HEK293T (cell line): ENCODE data around the gene MED12.

Source experiments
- CTCF ChIA-PET: fragments of 350-600 bp; formaldehyde crosslinking; extraction: SDS; loops from one replicate; lab custom pipeline; 2021; ENCODE audit warnings: antibody characterized with exemption, inconsistent platforms; lab: Yijun Ruan, JAX
- POLR2A ChIA-PET: fragments of 350-600 bp; formaldehyde crosslinking; extraction: SDS; loops from one replicate; lab custom pipeline; 2020; ENCODE audit warnings: antibody characterized with exemption, inconsistent platforms; lab: Yijun Ruan, JAX
- DNase-seq: peaks from one replicate; pipeline ENCODE4 v3.0.0; 2012; ENCODE audit warnings: mixed read lengths; ENCODE audit errors: extremely low spot score
- ARNT ChIP-seq: fragments of 450-650 bp; IDR thresholded peaks from 2 replicates; pipeline ENCODE4 v1.6.1; 2017; ENCODE audit warnings: mild to moderate bottlenecking
- BHLHE40 ChIP-seq: fragments of 450-650 bp; IDR thresholded peaks from 2 replicates; pipeline ENCODE4 v1.6.1; 2016; ENCODE audit warnings: mild to moderate bottlenecking, moderate library complexity, borderline replicate concordance
- CTBP1 ChIP-seq: fragments of 450-650 bp; IDR thresholded peaks from 2 replicates; pipeline ENCODE4 v1.6.1; 2016; ENCODE audit warnings: borderline replicate concordance
- ELF4 ChIP-seq: fragments of 450-650 bp; IDR thresholded peaks from 2 replicates; pipeline ENCODE4 v1.6.1; 2017; ENCODE audit warnings: antibody characterized with exemption
- FOXA1 ChIP-seq: fragments of 450-650 bp; IDR thresholded peaks from 2 replicates; pipeline ENCODE4 v1.6.1; 2016; ENCODE audit warnings: mild to moderate bottlenecking
- FOXK2 ChIP-seq: fragments of 450-650 bp; IDR thresholded peaks from 2 replicates; pipeline ENCODE4 v1.6.1; 2016; ENCODE audit warnings: mild to moderate bottlenecking
- FOXM1 ChIP-seq: fragments of 450-650 bp; IDR thresholded peaks from 2 replicates; pipeline ENCODE4 v1.6.1; 2017; ENCODE audit warnings: mild to moderate bottlenecking, borderline replicate concordance
- HDGF ChIP-seq: fragments of 450-650 bp; IDR thresholded peaks from 2 replicates; pipeline ENCODE4 v1.6.1; 2017; ENCODE audit warnings: antibody characterized with exemption, borderline replicate concordance
- L3MBTL2 ChIP-seq: fragments of 450-650 bp; conservative IDR thresholded peaks from 2 replicates; pipeline ENCODE4 v1.6.1; 2016; ENCODE audit warnings: mild to moderate bottlenecking
- LEF1 ChIP-seq: fragments of 450-650 bp; IDR thresholded peaks from 2 replicates; pipeline ENCODE4 v1.6.1; 2017; ENCODE audit warnings: mild to moderate bottlenecking, borderline replicate concordance
- NFRKB ChIP-seq: fragments of 450-650 bp; IDR thresholded peaks from 2 replicates; pipeline ENCODE4 v1.6.1; 2016; ENCODE audit warnings: mild to moderate bottlenecking, moderate library complexity
- PKNOX1 ChIP-seq: fragments of 450-650 bp; IDR thresholded peaks from 2 replicates; pipeline ENCODE4 v1.6.1; 2016
- SP1 ChIP-seq: fragments of 450-650 bp; IDR thresholded peaks from 2 replicates; pipeline ENCODE4 v1.6.1; 2017
- SUZ12 ChIP-seq: fragments of 450-650 bp; IDR thresholded peaks from 2 replicates; pipeline ENCODE4 v1.6.1; 2016; ENCODE audit warnings: mild to moderate bottlenecking
- TARDBP ChIP-seq: fragments of 450-650 bp; IDR thresholded peaks from 2 replicates; pipeline ENCODE4 v1.6.1; 2016
- ZNF384 ChIP-seq: fragments of 450-650 bp; IDR thresholded peaks from 2 replicates; pipeline ENCODE4 v1.6.1; 2016

MED12 gene

GRCh38 chrX:71151366-71151765 lies 33.0 kb downstream of the MED12 start:
- TF ChIP-seq ZNF384 (no peak), SP1 (no peak)
- POLR2A ChIA-PET, result no interaction called here
- DNase-seq, result no peak
- CTCF ChIA-PET, result no interaction called here

GRCh38 chrX:71154196-71154595 lies 35.8 kb downstream of the MED12 start:
- CTCF ChIA-PET, result no interaction called here
- no peak for DNase-seq
- TF ChIP-seq ARNT, result no peak
- TF ChIP-seq LEF1, result no peak
- no peak for TF ChIP-seq FOXK2
- TF ChIP-seq NFRKB, result no peak
- no peak for TF ChIP-seq CTBP1
- TF ChIP-seq ZNF384, result no peak
- TF ChIP-seq SP1, result no peak
- TF ChIP-seq FOXA1, result no peak
- TF ChIP-seq PKNOX1, result no peak
- TF ChIP-seq HDGF, result no peak
- no peak for TF ChIP-seq ELF4
- TF ChIP-seq BHLHE40, result no peak
- no peak for TF ChIP-seq SUZ12
- no peak for TF ChIP-seq L3MBTL2
- no peak for TF ChIP-seq FOXM1
- no peak for TF ChIP-seq TARDBP
- POLR2A ChIA-PET, result no interaction called here

GRCh38 chrX:71154641-71155040 lies 36.2 kb downstream of the MED12 start:
- no peak for DNase-seq
- TF ChIP-seq FOXM1 (no peak), HDGF (no peak), SP1 (no peak), PKNOX1 (no peak), FOXA1 (no peak), ELF4 (no peak), SUZ12 (no peak), ZNF384 (no peak), L3MBTL2 (no peak)
- CTCF ChIA-PET, result no interaction called here
- POLR2A ChIA-PET, result no interaction called here

- no peak for DNase-seq
- POLR2A ChIA-PET, result no interaction called here
- no peak for TF ChIP-seq CTBP1
- no peak for TF ChIP-seq SP1
- TF ChIP-seq FOXM1, result no peak
- TF ChIP-seq NFRKB, result no peak
- no peak for TF ChIP-seq LEF1
- no peak for TF ChIP-seq SUZ12
- TF ChIP-seq HDGF, result no peak
- no peak for TF ChIP-seq TARDBP
- TF ChIP-seq ZNF384, result no peak
- no peak for TF ChIP-seq ELF4
- no peak for TF ChIP-seq L3MBTL2
- TF ChIP-seq PKNOX1, result no peak
- no peak for TF ChIP-seq FOXA1
- CTCF ChIA-PET, result interaction anchor here (0.5 kb wide), 1 partner anchor 22 kb away, joined by 3 read pairs; no protein-coding TSS in a partner anchor
Observed at GRCh38 chrX:71158603-71159002, 40.2 kb downstream of the MED12 start.

- POLR2A ChIA-PET, result no interaction called here
- CTCF ChIA-PET, result interaction anchor here (0.6 kb wide), 1 partner anchor 207 kb away, joined by 4 read pairs; no protein-coding TSS in a partner anchor
- DNase-seq, result no peak
- TF ChIP-seq FOXM1, result no peak
Observed at GRCh38 chrX:71159335-71159734, 40.9 kb downstream of the MED12 start.

GRCh38 chrX:71160475-71160874 lies 42.1 kb downstream of the MED12 start:
- POLR2A ChIA-PET, result no interaction called here
- DNase-seq, result no peak
- TF ChIP-seq SP1 (no peak), TARDBP (no peak), FOXM1 (no peak)
- CTCF ChIA-PET, result no interaction called here

- ChIA-PET CTCF (no interaction called here), POLR2A (no interaction called here)
- no peak for DNase-seq
- TF ChIP-seq BHLHE40 (no peak), ARNT (no peak), FOXA1 (no peak), FOXM1 (no peak), NFRKB (no peak), ELF4 (no peak), PKNOX1 (no peak), L3MBTL2 (no peak), LEF1 (no peak), SUZ12 (no peak), TARDBP (no peak), SP1 (no peak), ZNF384 (no peak), HDGF (no peak), CTBP1 (no peak), FOXK2 (no peak)
Observed at GRCh38 chrX:71162981-71163380, 44.6 kb downstream of the MED12 start.
